HL-60 (cell line): ENCODE data around the gene ARSG.

Source experiments
- CTCF ChIP-seq: IDR thresholded peaks from one replicate; pipeline ENCODE4 v1.5.1; 2011; ENCODE audit warnings: low read length, control low read depth, inconsistent platforms; ENCODE audit not compliant: insufficient read depth
- GABPA ChIP-seq: IDR thresholded peaks from 2 replicates; pipeline ENCODE4 v1.6.1; 2012; ENCODE audit warnings: low read depth
- POLR2AphosphoS5 ChIP-seq: IDR thresholded peaks from 2 replicates; pipeline ENCODE4 v1.6.1; 2012; ENCODE audit warnings: low read depth
- REST ChIP-seq: IDR thresholded peaks from 2 replicates; pipeline ENCODE4 v1.6.1; 2012; ENCODE audit warnings: low read depth; ENCODE audit not compliant: insufficient replicate concordance

DNA sequence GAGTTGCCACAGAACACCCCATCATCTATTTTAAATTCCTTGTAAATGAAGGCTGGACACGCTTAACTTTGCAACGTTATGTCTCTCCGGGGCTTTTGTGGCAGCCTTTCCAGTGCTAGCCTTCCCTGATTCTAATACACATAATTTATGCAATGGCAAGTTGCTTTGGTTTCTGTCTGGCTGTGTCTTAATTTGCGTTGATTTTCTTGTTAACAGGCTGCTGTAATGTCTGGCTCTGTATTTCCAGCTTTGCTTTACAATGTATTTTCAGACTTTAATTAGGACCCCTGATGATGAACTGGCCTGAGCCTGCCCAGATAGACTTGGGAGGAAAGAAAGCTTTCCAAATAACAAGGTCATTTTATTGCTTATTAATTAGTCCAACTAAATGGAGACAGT lies 30.3 kb downstream of the ARSG start:
- TF ChIP-seq CTCF (no peak), REST (no peak), GABPA (no peak), POLR2AphosphoS5 (no peak)
